CD8-positive, alpha-beta memory T cell (primary cell): ENCODE measurements around the gene UCK2. TPM values are rescaled to one million over a fixed set of nuclear protein-coding genes. Genes with fewer than 3 reads are reported as not detected.

Experiments
- CTCF ChIA-PET: fragments of 350-600 bp; sonication (Branson Sonifier 250); formaldehyde crosslinking; loops from one replicate; lab custom pipeline; 2021; ENCODE audit warnings: antibody characterized with exemption; lab: Charles Lee
- POLR2A ChIA-PET: fragments of 350-600 bp; sonication (Branson Sonifier 250); formaldehyde crosslinking; loops from one replicate; lab custom pipeline; 2021; ENCODE audit warnings: antibody characterized with exemption; lab: Charles Lee
- DNase-seq, 5 donors: peaks; one replicate each; pipeline versions ENCODE4 v3.0.0 to v3.0.0-alpha.2; 2020 to 2022; ENCODE audit warnings: mixed read lengths in 1 of 5
- H3K27ac ChIP-seq: one replicate; pipeline ENCODE4 v1.7.0; 2013; ENCODE audit warnings: low read depth, mild to moderate bottlenecking, low read length, moderate library complexity
- H3K27me3 ChIP-seq: 2 replicates; pipeline ENCODE4 v1.7.0; 2013; ENCODE audit warnings: low read length, mild to moderate bottlenecking; ENCODE audit not compliant: insufficient read depth, poor library complexity, severe bottlenecking
- H3K36me3 ChIP-seq: 2 replicates; pipeline ENCODE4 v1.7.0; 2013; ENCODE audit warnings: mild to moderate bottlenecking, low read length, moderate library complexity; ENCODE audit not compliant: insufficient read depth
- H3K4me1 ChIP-seq: 2 replicates; pipeline ENCODE4 v1.7.0; 2013; ENCODE audit warnings: mild to moderate bottlenecking, low read length, moderate library complexity; ENCODE audit not compliant: insufficient read depth
- H3K4me3 ChIP-seq: 2 replicates; pipeline ENCODE4 v1.7.0; 2013; ENCODE audit warnings: mild to moderate bottlenecking, low read length
- H3K9me3 ChIP-seq: 2 replicates; pipeline ENCODE4 v1.7.0; 2013; ENCODE audit warnings: mild to moderate bottlenecking, low read length
- H3K27ac Mint-ChIP-seq, 8 donors: one replicate each; pipeline ENCODE4 v1.8.0; 2020 to 2021; ENCODE audit warnings: mixed read lengths in 8 of 8, mild to moderate bottlenecking in 6 of 8, inconsistent platforms in 3 of 8, moderate library complexity in 3 of 8
- H3K27me3 Mint-ChIP-seq, 2 donors: one replicate each; pipeline ENCODE4 v1.8.0; 2020 to 2021; ENCODE audit warnings: mixed read lengths in 2 of 2, mild to moderate bottlenecking in 1 of 2, moderate library complexity in 1 of 2
- H3K36me3 Mint-ChIP-seq, 3 donors: one replicate each; pipeline ENCODE4 v1.8.0; 2020 to 2021; ENCODE audit warnings: mixed read lengths in 3 of 3, inconsistent platforms in 1 of 3, mild to moderate bottlenecking in 1 of 3
- H3K4me1 Mint-ChIP-seq, 3 donors: one replicate each; pipeline ENCODE4 v1.8.0; 2020 to 2021; ENCODE audit warnings: mixed read lengths in 3 of 3, inconsistent platforms in 1 of 3, mild to moderate bottlenecking in 1 of 3
- H3K4me3 Mint-ChIP-seq, 7 donors: one replicate each; pipeline ENCODE4 v1.8.0; 2020 to 2021; ENCODE audit warnings: mixed read lengths in 7 of 7, mild to moderate bottlenecking in 6 of 7, moderate library complexity in 4 of 7, inconsistent platforms in 2 of 7
- H3K9me3 Mint-ChIP-seq, 5 donors: one replicate each; pipeline ENCODE4 v1.8.0; 2020 to 2022; ENCODE audit warnings: mixed read lengths in 5 of 5, mild to moderate bottlenecking in 3 of 5, moderate library complexity in 2 of 5, inconsistent platforms in 1 of 5
- polyA plus RNA-seq: library from polyadenylated mRNA; unstranded; fragments of 300-500 nt; fragmentation: Illumina TruSeq; gene quantifications from one replicate; pipeline ENCODE4 v1.2.3, GENCODE V29; 2021
- total RNA-seq, 2 experiments: library from RNA; stranded (reverse); gene quantifications; one replicate each; pipeline ENCODE4 v1.2.3, GENCODE V29; 2021

Gene UCK2
- total and polyA plus RNA-seq, 3 experiments from 2014 or later: 10.7 to 100 (median 97.4) TPM

DNA sequence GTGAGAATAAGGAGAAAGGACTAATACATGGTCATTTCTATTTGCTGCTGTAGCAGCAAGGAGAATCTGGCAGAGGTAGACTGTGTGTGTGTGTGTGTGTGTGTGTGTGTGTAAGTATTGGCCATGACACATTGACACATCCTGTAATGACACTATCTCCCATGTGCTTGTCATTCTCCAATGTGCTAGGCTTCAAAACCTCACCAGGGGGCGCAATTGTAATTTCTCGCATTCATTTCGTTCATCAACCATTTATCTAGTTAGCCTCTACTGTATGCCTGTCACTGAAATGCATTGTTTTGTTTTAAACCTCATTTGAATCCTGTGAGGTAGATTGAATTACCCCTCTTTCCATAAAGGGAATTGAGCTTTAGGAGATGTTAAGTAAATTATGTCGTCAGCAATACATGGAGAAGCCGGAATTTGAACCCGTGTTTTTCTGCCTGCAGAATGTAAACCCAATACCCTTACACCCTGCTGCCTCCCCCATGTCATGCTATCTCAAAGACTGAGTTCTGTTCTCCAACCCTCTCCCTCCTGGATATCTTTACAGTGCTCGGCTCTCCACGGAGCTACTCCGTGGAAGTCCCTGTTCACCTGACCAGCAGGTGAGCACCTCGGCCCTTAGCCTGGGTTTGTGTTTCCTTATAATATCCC, 100.8 kb downstream of the UCK2 start:
- CTCF ChIA-PET: interaction anchor here (1.2 to 1.3 kb wide), 2 partner anchors 18 to 34 kb away, joined by 3 to 5 read pairs; no protein-coding TSS in a partner anchor
- Histone ChIP-seq H3K4me3 (no peak overlapping the region), H3K9me3 (no peaks in the 10 kb centered on the region), H3K27me3 (no peaks in the 10 kb centered on the region), H3K36me3 (no peaks in the 10 kb centered on the region), H3K27ac (no peak overlapping the region), H3K4me1 (no peaks in the 10 kb centered on the region)
- Mint-ChIP-seq H3K4me1 (no peaks in the 10 kb centered on the region), H3K36me3 (no peaks in the 10 kb centered on the region), H3K4me3 (no peak overlapping the region), H3K27ac (no peak overlapping the region), H3K27me3 (peaks cover 19 to 33% of the 10 kb centered on the region in 2 donors), H3K9me3 (no peaks in the 10 kb centered on the region)
- peak in 2 of 5 donors; percentile 15 to 17 for DNase-seq
- POLR2A ChIA-PET: no interaction called here

DNA sequence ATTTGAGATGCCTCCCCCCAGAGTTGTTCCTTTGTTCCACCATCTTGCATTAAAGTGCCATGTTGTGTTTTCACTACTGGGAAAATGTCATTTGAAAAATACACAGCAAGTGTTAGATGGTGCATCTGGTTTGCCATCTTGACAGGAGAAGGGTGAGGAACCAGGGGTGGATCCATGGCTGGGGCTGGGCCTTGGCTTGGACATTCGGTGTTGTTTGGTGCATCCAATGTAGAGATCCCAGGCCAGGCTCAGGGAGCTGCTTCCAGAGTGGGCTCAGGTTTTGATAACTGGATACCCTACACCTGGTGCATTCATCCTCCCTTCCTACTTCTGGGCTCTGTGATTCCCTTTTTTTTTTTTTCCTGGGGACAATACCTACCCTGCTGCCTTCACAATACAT, 103.5 kb downstream of the UCK2 start:
- Mint-ChIP-seq H3K4me3 (no peak overlapping the region), H3K27me3 (peaks cover 20% of the 10 kb centered on the region in 2 donors), H3K9me3 (no peaks in the 10 kb centered on the region), H3K4me1 (no peaks in the 10 kb centered on the region), H3K36me3 (no peaks in the 10 kb centered on the region), H3K27ac (no peak overlapping the region)
- no peak for DNase-seq
- no peaks in the 10 kb centered on the region for H3K36me3 ChIP-seq
- no peak overlapping the region for H3K27ac ChIP-seq
- ChIA-PET POLR2A (no interaction called here), CTCF (no interaction called here)
- no peak overlapping the region for H3K4me3 ChIP-seq
- H3K4me1 ChIP-seq: no peaks in the 10 kb centered on the region
- no peaks in the 10 kb centered on the region for H3K27me3 ChIP-seq
- H3K9me3 ChIP-seq: no peaks in the 10 kb centered on the region

DNA sequence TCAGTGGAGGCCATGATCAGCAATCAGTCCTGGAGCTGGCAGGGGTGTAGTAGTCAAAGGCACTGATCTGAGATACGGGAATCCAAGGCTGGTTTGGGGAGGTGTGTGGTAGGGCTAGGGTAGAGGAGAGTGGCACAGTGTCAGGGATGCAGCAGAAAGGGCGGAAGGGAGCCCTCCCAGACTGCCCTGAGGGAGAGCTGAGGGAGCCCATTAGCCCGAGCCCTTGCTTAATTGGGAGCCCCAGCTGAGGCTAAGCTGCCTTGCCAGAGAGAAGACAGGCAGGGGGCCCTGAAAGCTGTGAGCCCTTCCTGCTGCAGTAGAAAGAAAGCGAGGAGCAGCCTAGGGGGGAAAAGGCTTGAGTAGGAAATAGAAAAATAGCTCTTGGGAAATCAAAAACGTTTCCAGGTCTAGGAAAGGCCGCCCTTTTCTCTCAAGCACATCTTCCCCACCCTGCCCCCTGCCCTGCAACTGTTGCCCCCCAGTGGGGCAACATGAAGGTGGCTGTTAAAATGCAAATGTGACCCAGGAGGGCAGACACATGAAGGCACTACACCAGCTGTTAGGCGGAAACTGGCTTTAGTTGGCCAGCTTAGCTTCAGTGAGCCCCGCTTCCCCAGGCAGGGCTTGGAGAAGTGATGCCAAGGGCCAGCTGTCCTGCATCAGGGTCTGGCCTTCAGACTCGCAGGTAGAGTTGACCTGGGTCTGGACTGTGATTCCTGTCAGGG, 106.2 kb downstream of the UCK2 start:
- H3K4me3 Mint-ChIP-seq: no peak overlapping the region
- Histone ChIP-seq H3K4me1 (no peaks in the 10 kb centered on the region), H3K27ac (no peak overlapping the region), H3K27me3 (no peaks in the 10 kb centered on the region), H3K9me3 (no peaks in the 10 kb centered on the region), H3K4me3 (no peak overlapping the region), H3K36me3 (no peaks in the 10 kb centered on the region)
- no peak for DNase-seq
- H3K27ac Mint-ChIP-seq: no peak overlapping the region
- peaks cover 8 to 9% of the 10 kb centered on the region in 2 donors for H3K27me3 Mint-ChIP-seq
- ChIA-PET CTCF (no interaction called here), POLR2A (interaction anchor here (0.5 to 0.6 kb wide), 2 partner anchors 357 to 583 kb away, joined by 3 to 4 read pairs; no protein-coding TSS in a partner anchor)
- H3K4me1 Mint-ChIP-seq: no peaks in the 10 kb centered on the region
- no peaks in the 10 kb centered on the region for H3K36me3 Mint-ChIP-seq
- no peaks in the 10 kb centered on the region for H3K9me3 Mint-ChIP-seq

DNA sequence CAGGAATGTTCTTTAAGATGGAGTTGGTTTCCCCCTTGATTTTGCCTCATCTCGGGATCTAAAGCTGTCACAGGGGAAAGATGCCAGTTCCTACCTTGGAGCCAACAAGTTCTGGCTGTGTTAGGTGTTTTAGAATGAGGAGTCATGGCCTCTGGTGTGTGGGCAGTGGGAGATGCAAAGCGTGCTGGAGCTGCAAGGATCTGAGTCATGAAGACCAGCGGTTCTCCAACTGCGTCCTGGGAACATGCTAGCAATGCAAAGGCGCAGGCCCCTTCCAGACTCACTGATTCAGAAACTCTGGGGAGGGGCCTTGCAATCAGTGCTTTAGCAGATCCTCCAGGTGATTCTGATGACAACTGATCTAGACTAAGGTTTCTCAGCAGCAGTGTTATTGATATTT, 109.1 kb downstream of the UCK2 start:
- no peaks in the 10 kb centered on the region for H3K4me1 ChIP-seq
- no peaks in the 10 kb centered on the region for H3K9me3 Mint-ChIP-seq
- H3K36me3 Mint-ChIP-seq: no peaks in the 10 kb centered on the region
- POLR2A ChIA-PET: no interaction called here
- H3K4me1 Mint-ChIP-seq: no peaks in the 10 kb centered on the region
- no peak overlapping the region for H3K4me3 ChIP-seq
- no peak overlapping the region for H3K27ac ChIP-seq
- no peak overlapping the region for H3K27ac Mint-ChIP-seq
- no peaks in the 10 kb centered on the region for H3K9me3 ChIP-seq
- DNase-seq: no peak
- no peaks in the 10 kb centered on the region for H3K27me3 ChIP-seq
- CTCF ChIA-PET: interaction anchor here (0.7 kb wide), 1 partner anchor 11 kb away, joined by 3 read pairs; no protein-coding TSS in a partner anchor
- H3K27me3 Mint-ChIP-seq: peaks cover 9 to 16% of the 10 kb centered on the region in 2 donors
- H3K4me3 Mint-ChIP-seq: no peak overlapping the region
- H3K36me3 ChIP-seq: no peaks in the 10 kb centered on the region

DNA sequence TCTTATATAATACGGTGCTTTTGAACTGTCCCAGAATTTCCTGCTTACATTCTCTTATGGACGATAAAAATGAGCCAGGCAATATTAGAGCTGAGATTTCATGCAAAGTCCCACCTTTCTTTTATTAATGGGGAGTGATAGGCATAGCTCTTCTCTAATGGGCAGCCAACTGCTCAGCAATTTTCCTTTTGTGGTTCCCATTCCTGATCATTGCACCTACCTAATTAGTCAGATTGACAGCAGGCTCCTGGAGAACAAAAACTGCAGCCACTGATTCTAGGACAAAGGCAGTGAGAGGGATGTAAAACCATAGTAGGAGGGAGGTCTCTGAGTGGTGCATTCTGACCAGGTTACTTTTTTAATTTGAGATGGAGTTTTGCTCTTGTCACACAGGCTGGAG, 110.4 kb downstream of the UCK2 start:
- Mint-ChIP-seq H3K27ac (no peak overlapping the region), H3K36me3 (no peaks in the 10 kb centered on the region), H3K9me3 (peaks cover 0 to 1% (median 0%) of the 10 kb centered on the region in 5 donors), H3K4me3 (no peak overlapping the region), H3K27me3 (peaks cover 10 to 16% of the 10 kb centered on the region in 2 donors), H3K4me1 (no peaks in the 10 kb centered on the region)
- DNase-seq: no peak
- Histone ChIP-seq H3K27ac (no peak overlapping the region), H3K4me1 (no peaks in the 10 kb centered on the region), H3K4me3 (no peak overlapping the region), H3K9me3 (no peaks in the 10 kb centered on the region), H3K27me3 (no peaks in the 10 kb centered on the region), H3K36me3 (no peaks in the 10 kb centered on the region)
- ChIA-PET CTCF (no interaction called here), POLR2A (no interaction called here)

DNA sequence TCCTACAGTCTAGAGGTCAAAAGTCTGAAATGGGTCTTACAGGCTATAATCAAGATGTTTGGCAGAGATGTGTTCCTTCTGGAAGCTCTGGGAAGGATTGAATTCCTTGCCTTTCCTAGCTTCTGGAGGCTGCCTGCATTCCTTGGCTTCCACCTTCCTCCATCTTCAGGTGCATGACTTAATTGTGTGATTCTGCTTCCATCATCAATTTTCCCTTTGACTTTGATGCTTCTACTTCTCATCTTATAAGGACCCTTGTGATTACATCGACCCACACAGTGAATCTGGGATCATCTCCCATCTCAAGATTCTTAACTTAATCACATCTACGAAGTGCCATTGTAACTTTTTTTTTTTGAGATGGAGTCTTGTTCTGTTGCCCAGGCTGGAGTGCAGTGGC, 111.4 kb downstream of the UCK2 start:
- ChIA-PET POLR2A (no interaction called here), CTCF (no interaction called here)
- Histone ChIP-seq H3K9me3 (no peaks in the 10 kb centered on the region), H3K27ac (no peak overlapping the region), H3K36me3 (no peaks in the 10 kb centered on the region), H3K4me1 (no peaks in the 10 kb centered on the region), H3K27me3 (no peaks in the 10 kb centered on the region), H3K4me3 (no peak overlapping the region)
- Mint-ChIP-seq H3K27ac (no peak overlapping the region), H3K4me3 (no peak overlapping the region), H3K4me1 (no peaks in the 10 kb centered on the region), H3K27me3 (peaks cover 8 to 16% of the 10 kb centered on the region in 2 donors), H3K9me3 (peaks cover 0 to 1% (median 0%) of the 10 kb centered on the region in 5 donors), H3K36me3 (no peaks in the 10 kb centered on the region)
- DNase-seq: no peak

DNA sequence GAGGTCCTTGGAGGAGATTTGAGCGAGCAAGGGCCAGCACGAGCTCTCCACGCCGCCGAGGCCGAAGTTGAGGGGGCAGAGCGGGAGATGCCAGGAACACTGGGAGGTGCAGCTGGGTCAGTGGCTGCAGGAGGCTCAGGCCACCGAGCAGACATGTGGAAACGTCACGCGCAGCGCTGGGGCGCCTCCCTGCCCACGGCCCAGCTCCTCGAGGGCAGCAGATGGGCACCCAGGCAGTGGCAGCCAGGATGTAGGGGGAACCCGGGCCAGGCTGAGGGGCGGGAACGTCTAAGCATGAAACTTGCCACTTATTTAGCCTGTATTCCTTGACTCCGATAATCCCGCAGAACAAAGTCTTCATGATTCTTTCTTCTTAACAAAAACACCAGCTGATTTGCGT, 114.1 kb downstream of the UCK2 start:
- no peak for DNase-seq
- Mint-ChIP-seq H3K27me3 (peaks cover 4 to 10% of the 10 kb centered on the region in 2 donors), H3K9me3 (peaks cover 0 to 1% (median 0%) of the 10 kb centered on the region in 5 donors), H3K27ac (no peak overlapping the region), H3K4me3 (no peak overlapping the region), H3K4me1 (no peaks in the 10 kb centered on the region), H3K36me3 (no peaks in the 10 kb centered on the region)
- H3K27me3 ChIP-seq: no peaks in the 10 kb centered on the region
- POLR2A ChIA-PET: no interaction called here
- no peaks in the 10 kb centered on the region for H3K9me3 ChIP-seq
- H3K27ac ChIP-seq: no peak overlapping the region
- no peaks in the 10 kb centered on the region for H3K4me1 ChIP-seq
- no peak overlapping the region for H3K4me3 ChIP-seq
- no peaks in the 10 kb centered on the region for H3K36me3 ChIP-seq
- CTCF ChIA-PET: no interaction called here

DNA sequence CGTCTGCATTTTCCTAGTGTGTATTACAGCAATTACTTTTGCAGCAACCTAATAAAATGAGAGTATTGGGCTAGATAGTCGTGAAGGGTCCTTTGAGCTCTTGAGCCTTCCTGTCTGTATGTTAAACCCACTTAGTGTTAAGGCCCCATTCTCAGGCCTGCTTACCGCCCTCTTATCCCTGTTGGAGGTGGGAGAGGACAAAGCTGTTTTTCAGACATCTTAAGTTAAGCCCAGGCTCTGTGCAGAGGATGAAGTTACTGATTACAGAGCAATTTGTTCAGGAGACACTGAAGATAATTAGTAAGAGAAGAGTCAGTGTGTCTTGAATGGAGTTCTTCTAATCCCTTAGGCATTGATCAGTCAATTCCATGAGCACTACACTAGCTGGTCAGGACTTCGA, 114.6 kb downstream of the UCK2 start:
- Histone ChIP-seq H3K36me3 (no peaks in the 10 kb centered on the region), H3K4me1 (no peaks in the 10 kb centered on the region), H3K9me3 (no peaks in the 10 kb centered on the region), H3K27me3 (no peaks in the 10 kb centered on the region), H3K27ac (no peak overlapping the region), H3K4me3 (no peak overlapping the region)
- Mint-ChIP-seq H3K4me1 (no peaks in the 10 kb centered on the region), H3K4me3 (no peak overlapping the region), H3K27me3 (peaks cover 4 to 10% of the 10 kb centered on the region in 2 donors), H3K36me3 (no peaks in the 10 kb centered on the region), H3K9me3 (peaks cover 0 to 1% (median 0%) of the 10 kb centered on the region in 5 donors), H3K27ac (no peak overlapping the region)
- ChIA-PET POLR2A (no interaction called here), CTCF (no interaction called here)
- DNase-seq: no peak
